Ascending aorta (tissue), 2 donors: ENCODE results near the gene PIGX. TPM values are rescaled to one million over a fixed set of nuclear protein-coding genes. Genes with fewer than 3 reads are reported as not detected.

Experiments used
- DNase-seq, 2 donors: peaks; one replicate each; pipeline ENCODE4 v3.0.0-alpha.2; 2019; ENCODE audit warnings: low spot score in 2 of 2
- H3K27ac ChIP-seq, 2 donors: fragments of 200-600 bp; sonication (generic); one replicate each; pipeline ENCODE4 v1.5.1; 2016 to 2017; ENCODE audit warnings: mild to moderate bottlenecking in 1 of 2
- H3K27me3 ChIP-seq: fragments of 200-600 bp; sonication (generic); one replicate; pipeline ENCODE4 v1.5.1; 2017
- H3K36me3 ChIP-seq, 2 donors: fragments of 200-600 bp; sonication (generic); one replicate each; pipeline ENCODE4 v1.5.1; 2016
- H3K4me1 ChIP-seq, 2 donors: fragments of 200-600 bp; sonication (generic); one replicate each; pipeline ENCODE4 v1.5.1; 2016 to 2017; ENCODE audit warnings: mild to moderate bottlenecking in 1 of 2
- H3K4me3 ChIP-seq, 2 donors: fragments of 200-600 bp; sonication (generic); one replicate each; pipeline ENCODE4 v1.5.1; 2016 to 2017; ENCODE audit warnings: mild to moderate bottlenecking in 1 of 2
- H3K9me3 ChIP-seq, 2 donors: fragments of 200-600 bp; sonication (generic); one replicate each; pipeline ENCODE4 v1.5.1; 2016
- CTCF ChIP-seq, 3 experiments: fragments of 200-600 bp in 2 of 3; fragments of 450-650 bp in 1 of 3; sonication (generic) in 2 of 3; IDR thresholded peaks; one replicate each; pipeline ENCODE4 v1.5.1; 2016 to 2019; ENCODE audit warnings: antibody characterized with exemption in 3 of 3, mild to moderate bottlenecking in 1 of 3, moderate library complexity in 1 of 3
- intact Hi-C: fragments of 100-400 bp; cut with DNase I; formaldehyde crosslinking; loops from one replicate; pipeline ENCODE4 v1.15.1; 2023
- total RNA-seq: library from RNA; depleted of rRNA; stranded (reverse); fragments of >200 nt; gene quantifications from one replicate; pipeline ENCODE4 v1.1.0, GENCODE V29; 2016

Gene PIGX
- total RNA-seq, 1 donor from 2014 or later, result 47.7 TPM

GRCh38 chr3:196765454-196765853 lies 53.3 kb downstream of the PIGX start:
- H3K27me3 ChIP-seq, result no peaks in the 10 kb centered on the region
- no peak overlapping the region for H3K27ac ChIP-seq
- intact Hi-C loops, result no loop called here
- H3K36me3 ChIP-seq, result peaks cover 0 to 4% of the 10 kb centered on the region in 2 donors
- DNase-seq, result no peak
- no peaks in the 10 kb centered on the region for H3K9me3 ChIP-seq
- no peak for TF ChIP-seq CTCF (IDR thresholded peaks at IDR 0.05)
- no peak overlapping the region for H3K4me3 ChIP-seq
- no peaks in the 10 kb centered on the region for H3K4me1 ChIP-seq

GRCh38 chr3:196771067-196771466 lies 58.9 kb downstream of the PIGX start:
- H3K36me3 ChIP-seq, result no peaks in the 10 kb centered on the region
- no peak for TF ChIP-seq CTCF (IDR thresholded peaks at IDR 0.05)
- DNase-seq, result no peak
- no peaks in the 10 kb centered on the region for H3K4me1 ChIP-seq
- H3K9me3 ChIP-seq, result no peaks in the 10 kb centered on the region
- intact Hi-C loops, result no loop called here
- no peaks in the 10 kb centered on the region for H3K27me3 ChIP-seq
- H3K27ac ChIP-seq, result no peak overlapping the region
- H3K4me3 ChIP-seq, result no peak overlapping the region

- Histone ChIP-seq H3K4me3 (no peak overlapping the region), H3K4me1 (no peaks in the 10 kb centered on the region), H3K36me3 (no peaks in the 10 kb centered on the region), H3K27me3 (no peaks in the 10 kb centered on the region), H3K9me3 (no peaks in the 10 kb centered on the region), H3K27ac (no peak overlapping the region)
- DNase-seq, result no peak
- TF ChIP-seq CTCF (IDR thresholded peaks at IDR 0.05), result no peak
- intact Hi-C loops, result no loop called here
These were observed 59.9 kb downstream of the PIGX start for GRCh38 chr3:196772102-196772501.

GRCh38 chr3:196772897-196773296 lies 60.7 kb downstream of the PIGX start:
- H3K4me1 ChIP-seq, result no peaks in the 10 kb centered on the region
- no peak for TF ChIP-seq CTCF (IDR thresholded peaks at IDR 0.05)
- no peaks in the 10 kb centered on the region for H3K27me3 ChIP-seq
- H3K27ac ChIP-seq, result no peak overlapping the region
- intact Hi-C loops, result no loop called here
- no peaks in the 10 kb centered on the region for H3K9me3 ChIP-seq
- H3K36me3 ChIP-seq, result no peaks in the 10 kb centered on the region
- no peak overlapping the region for H3K4me3 ChIP-seq
- DNase-seq, result no peak

- Histone ChIP-seq H3K27ac (no peak overlapping the region), H3K4me1 (no peaks in the 10 kb centered on the region), H3K4me3 (no peak overlapping the region), H3K9me3 (no peaks in the 10 kb centered on the region), H3K27me3 (no peaks in the 10 kb centered on the region), H3K36me3 (no peaks in the 10 kb centered on the region)
- no peak for DNase-seq
- intact Hi-C loops, result no loop called here
- TF ChIP-seq CTCF (IDR thresholded peaks at IDR 0.05), result no peak
These were observed 62.1 kb downstream of the PIGX start for GRCh38 chr3:196774191-196774820.
